GM18868 (cell line): Measurements from ENCODE around the gene RBM4.
A peak's percentile ranks its signal among the peaks of the same experiment; 100 is the strongest.
"Not testable (repeated sequence)": the region's sequence is repeated elsewhere in the genome, so short reads cannot be mapped to it uniquely, and the experiment has no call there.

Experiments used
- ATAC-seq: cut with Tn5 transposase; IDR thresholded peaks from one replicate; pipeline ENCODE4 v1.9.1; 2021; ENCODE audit warnings: mild to moderate bottlenecking, moderate library complexity; ENCODE audit not compliant: unreplicated experiment

The RBM4 gene

DNA sequence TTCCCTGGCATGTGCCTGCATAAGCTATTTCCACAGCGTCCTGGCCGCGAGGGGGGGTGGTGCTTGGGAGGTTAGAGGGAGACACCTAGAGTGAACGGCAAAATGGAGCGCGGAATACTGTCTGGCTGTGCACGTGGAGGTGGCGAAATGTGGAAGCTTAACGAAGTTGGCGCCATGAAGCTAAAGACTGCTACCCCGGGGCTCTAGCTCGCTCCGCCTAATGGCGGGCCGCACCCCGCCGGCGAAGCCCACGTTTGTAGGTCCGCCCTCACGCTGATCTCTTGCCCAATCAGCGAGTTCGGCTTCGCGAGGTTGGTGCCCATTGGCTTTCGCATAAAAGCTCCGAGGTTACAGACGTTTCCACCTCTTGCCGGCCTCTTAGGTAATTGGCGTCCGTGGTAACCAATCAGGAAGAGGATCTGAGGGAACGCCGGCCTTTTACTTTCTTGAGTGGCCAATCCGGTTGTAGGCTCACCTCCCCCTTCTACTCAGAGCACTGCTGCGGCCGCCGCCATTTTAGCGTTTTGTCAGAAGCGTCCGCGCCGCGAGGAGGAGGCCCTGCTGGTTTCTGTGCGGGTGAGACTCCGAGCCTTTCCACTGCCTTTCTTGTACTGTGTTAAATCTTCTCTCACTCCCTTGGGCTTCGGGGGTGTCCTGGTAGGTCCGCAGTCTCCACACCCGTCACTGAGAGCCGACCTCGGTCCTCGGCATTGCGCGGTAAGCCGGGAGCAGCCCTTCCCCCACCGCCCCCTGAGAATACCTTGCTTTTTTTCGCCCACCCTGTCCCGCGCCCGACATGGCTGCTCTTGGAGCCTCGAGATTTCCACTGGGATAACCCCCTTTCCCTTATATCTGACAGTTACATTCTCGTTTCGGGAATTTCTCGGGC lies at the start of gene RBM4:
TSS of gene RBM4 (plus strand) at position 527 of the 889 bp plus-strand sequence. CDS start 1,009 bp downstream, outside the sequence.
- peak; percentile 94 for ATAC-seq

- ATAC-seq, result not testable (repeated sequence)
These were observed 49.2 kb upstream of the RBM4 start for GRCh38 chr11:66589315-66589714.

- no peak for ATAC-seq
These were observed 48.4 kb upstream of the RBM4 start for GRCh38 chr11:66589996-66590675.

GRCh38 chr11:66591175-66591574 lies 47.3 kb upstream of the RBM4 start:
- ATAC-seq, result no peak

DNA sequence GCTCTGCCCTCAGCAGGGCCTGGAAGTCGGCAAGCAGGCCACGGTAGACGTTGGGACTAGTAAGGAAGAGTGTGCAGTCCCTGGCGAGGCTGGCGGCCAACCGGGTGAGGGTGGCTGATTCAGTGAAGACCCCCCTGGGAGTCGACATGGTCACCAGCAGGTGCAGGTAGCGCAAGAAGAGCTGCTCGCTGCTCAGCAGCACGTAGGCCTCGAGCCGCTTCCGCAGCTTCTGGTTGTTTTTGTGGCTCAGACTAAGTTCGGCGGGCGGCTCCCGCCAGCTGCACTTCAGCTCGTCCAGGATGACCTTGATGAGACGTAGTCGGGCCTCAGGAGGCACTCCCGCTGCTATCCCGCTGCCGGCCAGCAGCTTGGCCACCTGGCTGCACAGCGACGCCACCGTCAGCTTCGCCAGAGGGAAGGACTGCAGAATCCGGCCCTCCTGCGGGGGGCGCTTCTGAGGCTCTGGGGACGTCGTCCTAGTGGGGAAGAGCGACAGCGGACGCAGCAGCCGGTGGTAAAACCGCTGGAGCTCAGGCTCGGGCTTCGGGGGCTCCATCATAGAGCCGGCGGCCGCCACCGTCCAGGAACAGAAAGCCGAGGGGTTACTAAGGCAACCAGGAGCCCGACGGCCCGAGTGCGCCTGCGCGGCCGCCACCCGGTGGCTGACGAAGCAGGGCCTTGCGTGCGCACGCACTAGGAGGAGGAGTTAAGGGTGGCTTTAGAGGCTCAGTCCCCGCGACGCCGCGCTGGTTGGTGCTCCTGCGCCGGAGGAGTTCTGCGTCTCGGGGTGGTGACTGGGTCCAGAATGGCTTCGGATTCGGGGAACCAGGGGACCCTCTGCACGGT lies 45.8 kb upstream of the RBM4 start, which contains the start of the genes CCDC87 and CCS:
TSS of gene CCDC87 (minus strand) at position 607 of the 846 bp plus-strand sequence. CDS start at position 559, 48 bp downstream.
TSS of gene CCS (plus strand) at position 729 of the 846 bp plus-strand sequence. CDS start at position 806, 77 bp downstream.
- peak; percentile 90 for ATAC-seq

DNA sequence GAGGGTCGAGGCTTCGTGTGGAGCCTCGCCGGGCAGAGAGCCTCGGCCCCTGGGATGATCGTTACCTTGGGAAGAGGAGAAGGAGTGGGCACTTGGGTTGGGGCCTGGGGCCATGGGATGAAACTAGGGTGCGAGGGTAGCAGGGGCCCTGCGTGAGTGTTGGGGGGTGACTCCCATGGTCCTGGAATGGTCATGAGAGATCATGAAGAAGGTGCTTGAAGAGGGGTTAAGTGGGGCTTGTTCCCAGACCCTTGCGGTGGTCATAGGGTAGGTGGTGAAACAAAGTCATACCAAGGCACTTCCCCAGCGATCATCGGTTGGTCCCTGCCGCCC lies 45.2 kb upstream of the RBM4 start:
- peak; percentile 29 for ATAC-seq

GRCh38 chr11:66593650-66594049 lies 44.9 kb upstream of the RBM4 start:
- no peak for ATAC-seq

DNA sequence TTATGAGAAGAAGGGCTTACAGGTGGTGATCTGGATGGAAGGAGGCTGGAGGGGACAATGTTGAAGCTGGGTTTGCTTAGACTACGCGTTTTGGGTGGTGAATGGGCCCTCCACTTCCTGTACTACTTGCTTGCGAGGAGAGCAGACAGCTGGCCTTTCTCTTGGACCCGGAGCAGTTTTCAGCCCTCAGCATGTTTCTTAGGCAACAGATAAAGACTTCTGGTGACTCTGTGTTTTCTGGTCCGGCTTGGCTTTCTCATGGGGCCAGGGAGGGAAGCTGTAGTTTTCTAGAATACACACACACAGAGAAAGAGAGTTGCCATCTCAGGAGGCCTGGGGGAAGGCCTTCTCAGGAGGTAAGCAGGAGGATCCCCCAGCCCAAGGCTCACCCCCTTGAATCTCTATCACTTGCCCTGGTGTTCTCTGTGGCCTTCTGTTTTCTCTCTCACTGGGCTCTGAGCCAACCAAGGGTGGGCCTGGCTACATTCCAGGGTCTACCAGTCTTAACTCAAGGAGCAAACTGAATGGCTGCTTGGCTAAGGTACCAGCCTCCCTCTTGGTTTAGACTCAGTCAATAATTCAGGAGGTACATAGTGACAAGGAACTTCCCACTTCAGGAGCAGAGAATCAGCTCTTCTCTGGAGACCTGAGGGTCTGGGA lies 43.1 kb upstream of the RBM4 start:
- ATAC-seq, result no peak

DNA sequence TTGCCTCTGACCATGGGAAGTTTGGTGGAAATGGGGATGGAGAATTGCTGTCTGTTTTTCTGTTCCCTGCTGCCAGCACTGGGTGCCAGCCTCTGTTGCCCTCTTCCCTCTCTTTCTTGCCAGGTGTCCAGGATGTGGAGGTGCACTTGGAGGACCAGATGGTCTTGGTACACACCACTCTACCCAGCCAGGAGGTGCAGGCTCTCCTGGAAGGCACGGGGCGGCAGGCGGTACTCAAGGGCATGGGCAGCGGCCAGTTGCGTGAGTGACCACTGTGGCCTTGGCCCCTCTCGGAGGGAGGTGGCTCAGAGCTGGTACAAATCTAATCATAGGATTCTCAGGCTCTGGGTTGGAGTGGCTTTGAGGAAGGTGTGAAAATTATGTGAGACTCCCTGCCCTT lies 39.5 kb upstream of the RBM4 start:
- ATAC-seq, result no peak

DNA sequence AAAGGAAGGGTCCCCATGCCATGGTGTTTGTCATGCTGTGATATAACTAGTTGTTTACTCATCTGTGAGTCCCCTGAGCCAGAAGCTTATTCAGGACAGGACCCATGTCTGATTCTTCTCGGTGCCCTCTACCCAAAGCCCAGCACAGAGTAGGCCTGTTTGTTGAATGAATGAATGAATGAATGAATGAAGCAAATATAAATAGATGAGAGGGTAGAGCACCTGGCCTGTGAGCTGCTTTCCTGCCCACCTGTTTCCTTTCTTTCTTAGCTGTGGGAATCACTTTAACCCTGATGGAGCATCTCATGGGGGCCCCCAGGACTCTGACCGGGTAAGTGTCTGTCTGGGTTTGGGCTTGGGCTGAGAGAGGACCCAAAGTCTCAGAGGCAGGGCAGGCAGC lies 38.3 kb upstream of the RBM4 start:
- no peak for ATAC-seq

DNA sequence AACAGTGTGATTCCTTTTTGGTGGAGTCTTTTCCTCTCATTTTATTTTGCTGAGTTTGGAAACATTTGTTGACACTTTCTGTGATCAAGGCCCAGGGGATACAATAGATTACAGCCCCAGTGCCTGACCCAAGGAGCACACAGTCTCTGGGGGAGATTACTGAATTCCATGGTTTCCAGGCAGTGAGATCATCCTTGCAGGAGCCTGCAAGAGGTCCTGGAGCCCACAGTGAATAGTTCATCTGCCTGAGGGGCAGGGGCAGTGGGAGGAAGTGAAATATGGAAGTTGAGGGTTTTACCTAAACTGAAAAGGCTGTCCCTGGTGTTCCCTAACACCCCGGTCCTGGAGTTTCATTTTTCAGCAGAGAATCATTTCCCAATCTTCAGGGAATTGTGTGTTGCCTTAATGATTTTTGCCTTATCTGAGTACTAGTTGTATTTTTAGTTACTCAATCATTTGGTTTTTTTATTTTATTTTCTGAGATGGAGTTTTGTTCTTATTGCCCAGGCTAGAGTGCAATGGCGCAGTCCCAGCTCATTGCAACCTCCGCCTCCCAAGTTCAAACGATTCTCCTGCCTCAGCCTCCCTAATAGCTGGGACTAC lies 37.8 kb upstream of the RBM4 start:
- ATAC-seq, result no peak

GRCh38 chr11:66603072-66603471 lies 35.4 kb upstream of the RBM4 start:
- ATAC-seq, result no peak

GRCh38 chr11:66604155-66604554 lies 34.3 kb upstream of the RBM4 start:
- no peak for ATAC-seq

GRCh38 chr11:66606608-66607007 lies 31.9 kb upstream of the RBM4 start:
- ATAC-seq, result not testable (repeated sequence)

- ATAC-seq, result no peak
These were observed 31.2 kb upstream of the RBM4 start for GRCh38 chr11:66607126-66607834.

- ATAC-seq, result no peak
These were observed 28.5 kb upstream of the RBM4 start for GRCh38 chr11:66609721-66610617.

GRCh38 chr11:66612458-66612857 lies 26.0 kb upstream of the RBM4 start:
- no peak for ATAC-seq

GRCh38 chr11:66614073-66614472 lies 24.4 kb upstream of the RBM4 start:
- no peak for ATAC-seq
